ENCODE measurements around the gene TTC17. TPM values are rescaled to one million over a fixed set of nuclear protein-coding genes. Genes with fewer than 3 reads are reported as not detected.

TTC17 gene
- total and polyA plus RNA-seq, 9 of the 15 experiments (the other 6 are each of a cell fraction or from before 2014, with no cell fraction given), result 19.7 to 99.1 (median 53.3) TPM

DNA sequence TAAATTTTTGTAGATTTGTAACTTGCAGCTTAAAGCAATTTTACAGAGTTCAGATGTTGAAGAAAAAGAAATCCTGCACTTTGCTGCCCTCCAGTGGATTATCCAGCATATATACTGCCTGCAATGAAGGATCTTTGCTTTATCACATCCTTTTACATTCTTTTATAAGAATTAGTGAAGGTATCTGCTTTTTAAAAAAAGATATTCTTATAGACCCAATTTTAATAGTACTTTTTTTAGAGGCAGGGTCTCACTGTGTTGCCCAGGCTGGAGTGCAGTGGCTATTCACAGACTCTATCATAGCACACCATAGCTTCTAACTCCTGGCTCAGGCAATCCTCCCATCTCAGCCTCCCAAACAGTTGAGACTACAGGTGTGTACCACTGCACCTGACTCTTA, 60.7 kb downstream of the TTC17 start (continued):
- TF ChIP-seq, protein P1, sequence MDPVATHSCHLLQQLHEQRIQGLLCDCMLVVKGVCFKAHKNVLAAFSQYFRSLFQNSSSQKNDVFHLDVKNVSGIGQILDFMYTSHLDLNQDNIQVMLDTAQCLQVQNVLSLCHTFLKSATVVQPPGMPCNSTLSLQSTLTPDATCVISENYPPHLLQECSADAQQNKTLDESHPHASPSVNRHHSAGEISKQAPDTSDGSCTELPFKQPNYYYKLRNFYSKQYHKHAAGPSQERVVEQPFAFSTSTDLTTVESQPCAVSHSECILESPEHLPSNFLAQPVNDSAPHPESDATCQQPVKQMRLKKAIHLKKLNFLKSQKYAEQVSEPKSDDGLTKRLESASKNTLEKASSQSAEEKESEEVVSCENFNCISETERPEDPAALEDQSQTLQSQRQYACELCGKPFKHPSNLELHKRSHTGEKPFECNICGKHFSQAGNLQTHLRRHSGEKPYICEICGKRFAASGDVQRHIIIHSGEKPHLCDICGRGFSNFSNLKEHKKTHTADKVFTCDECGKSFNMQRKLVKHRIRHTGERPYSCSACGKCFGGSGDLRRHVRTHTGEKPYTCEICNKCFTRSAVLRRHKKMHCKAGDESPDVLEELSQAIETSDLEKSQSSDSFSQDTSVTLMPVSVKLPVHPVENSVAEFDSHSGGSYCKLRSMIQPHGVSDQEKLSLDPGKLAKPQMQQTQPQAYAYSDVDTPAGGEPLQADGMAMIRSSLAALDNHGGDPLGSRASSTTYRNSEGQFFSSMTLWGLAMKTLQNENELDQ (CRISPR knock-in tag; IDR thresholded peaks at IDR 0.05; ENCODE audit: borderline replicate concordance), result no peak
- TF ChIP-seq, protein P2, sequence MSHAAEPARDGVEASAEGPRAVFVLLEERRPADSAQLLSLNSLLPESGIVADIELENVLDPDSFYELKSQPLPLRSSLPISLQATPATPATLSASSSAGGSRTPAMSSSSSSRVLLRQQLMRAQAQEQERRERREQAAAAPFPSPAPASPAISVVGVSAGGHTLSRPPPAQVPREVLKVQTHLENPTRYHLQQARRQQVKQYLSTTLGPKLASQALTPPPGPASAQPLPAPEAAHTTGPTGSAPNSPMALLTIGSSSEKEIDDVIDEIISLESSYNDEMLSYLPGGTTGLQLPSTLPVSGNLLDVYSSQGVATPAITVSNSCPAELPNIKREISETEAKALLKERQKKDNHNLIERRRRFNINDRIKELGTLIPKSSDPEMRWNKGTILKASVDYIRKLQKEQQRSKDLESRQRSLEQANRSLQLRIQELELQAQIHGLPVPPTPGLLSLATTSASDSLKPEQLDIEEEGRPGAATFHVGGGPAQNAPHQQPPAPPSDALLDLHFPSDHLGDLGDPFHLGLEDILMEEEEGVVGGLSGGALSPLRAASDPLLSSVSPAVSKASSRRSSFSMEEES (CRISPR knock-in tag; IDR thresholded peaks at IDR 0.05), result no peak
- TF ChIP-seq RAD21 (CRISPR knock-in tag; conservative IDR thresholded peaks at IDR 0.05 in 1 of 2, IDR thresholded peaks at IDR 0.05 in 1 of 2) (peak; percentile 71 to 75), GABPA (tag; conservative IDR thresholded peaks at IDR 0.05; ENCODE audit: low read depth) (no peak), CBX8 (IDR thresholded peaks at IDR 0.05; ENCODE audit: borderline replicate concordance, extremely low read depth, low read depth, low read length, poor library complexity, severe bottlenecking) (no peak), DMBX1 (CRISPR knock-in tag; IDR thresholded peaks at IDR 0.05; ENCODE audit: borderline replicate concordance) (no peak), ZNF239 (CRISPR knock-in tag; IDR thresholded peaks at IDR 0.05) (no peak), CBX2 (IDR thresholded peaks at IDR 0.05; ENCODE audit: insufficient read depth, low read length, poor library complexity, severe bottlenecking) (no peak), MEF2D (tag; conservative IDR thresholded peaks at IDR 0.05; ENCODE audit: low read depth) (no peak), NUFIP1 (IDR thresholded peaks at IDR 0.05; ENCODE audit: partially characterized antibody) (no peak), BRF1 (IDR thresholded peaks at IDR 0.05; ENCODE audit: borderline replicate concordance, extremely low read depth, insufficient read length) (no peak), FOXA3 (CRISPR knock-in tag; conservative IDR thresholded peaks at IDR 0.05 in 1 of 2, IDR thresholded peaks at IDR 0.05 in 1 of 2) (no peak), SMC3 (conservative IDR thresholded peaks at IDR 0.05; ENCODE audit: insufficient read depth, low read depth, low read length) (peak; percentile 45; the same call in 1 of the 2 replicates), ZFPM2 (CRISPR knock-in tag; IDR thresholded peaks at IDR 0.05) (no peak), RFX1 (IDR thresholded peaks at IDR 0.05) (no peak)
- TF ChIP-seq, protein P3, sequence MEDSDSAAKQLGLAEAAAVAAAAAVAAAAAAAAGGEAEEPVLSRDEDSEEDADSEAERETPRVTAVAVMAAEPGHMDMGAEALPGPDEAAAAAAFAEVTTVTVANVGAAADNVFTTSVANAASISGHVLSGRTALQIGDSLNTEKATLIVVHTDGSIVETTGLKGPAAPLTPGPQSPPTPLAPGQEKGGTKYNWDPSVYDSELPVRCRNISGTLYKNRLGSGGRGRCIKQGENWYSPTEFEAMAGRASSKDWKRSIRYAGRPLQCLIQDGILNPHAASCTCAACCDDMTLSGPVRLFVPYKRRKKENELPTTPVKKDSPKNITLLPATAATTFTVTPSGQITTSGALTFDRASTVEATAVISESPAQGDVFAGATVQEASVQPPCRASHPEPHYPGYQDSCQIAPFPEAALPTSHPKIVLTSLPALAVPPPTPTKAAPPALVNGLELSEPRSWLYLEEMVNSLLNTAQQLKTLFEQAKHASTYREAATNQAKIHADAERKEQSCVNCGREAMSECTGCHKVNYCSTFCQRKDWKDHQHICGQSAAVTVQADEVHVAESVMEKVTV (CRISPR knock-in tag; IDR thresholded peaks at IDR 0.05), result 0 out of 2 replicates have a peak, but pooled peaks have one; percentile 30
- TF ChIP-seq, protein P4, sequence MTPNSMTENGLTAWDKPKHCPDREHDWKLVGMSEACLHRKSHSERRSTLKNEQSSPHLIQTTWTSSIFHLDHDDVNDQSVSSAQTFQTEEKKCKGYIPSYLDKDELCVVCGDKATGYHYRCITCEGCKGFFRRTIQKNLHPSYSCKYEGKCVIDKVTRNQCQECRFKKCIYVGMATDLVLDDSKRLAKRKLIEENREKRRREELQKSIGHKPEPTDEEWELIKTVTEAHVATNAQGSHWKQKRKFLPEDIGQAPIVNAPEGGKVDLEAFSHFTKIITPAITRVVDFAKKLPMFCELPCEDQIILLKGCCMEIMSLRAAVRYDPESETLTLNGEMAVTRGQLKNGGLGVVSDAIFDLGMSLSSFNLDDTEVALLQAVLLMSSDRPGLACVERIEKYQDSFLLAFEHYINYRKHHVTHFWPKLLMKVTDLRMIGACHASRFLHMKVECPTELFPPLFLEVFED (CRISPR knock-in tag; conservative IDR thresholded peaks at IDR 0.05), result no peak
- TF ChIP-seq, protein P5, sequence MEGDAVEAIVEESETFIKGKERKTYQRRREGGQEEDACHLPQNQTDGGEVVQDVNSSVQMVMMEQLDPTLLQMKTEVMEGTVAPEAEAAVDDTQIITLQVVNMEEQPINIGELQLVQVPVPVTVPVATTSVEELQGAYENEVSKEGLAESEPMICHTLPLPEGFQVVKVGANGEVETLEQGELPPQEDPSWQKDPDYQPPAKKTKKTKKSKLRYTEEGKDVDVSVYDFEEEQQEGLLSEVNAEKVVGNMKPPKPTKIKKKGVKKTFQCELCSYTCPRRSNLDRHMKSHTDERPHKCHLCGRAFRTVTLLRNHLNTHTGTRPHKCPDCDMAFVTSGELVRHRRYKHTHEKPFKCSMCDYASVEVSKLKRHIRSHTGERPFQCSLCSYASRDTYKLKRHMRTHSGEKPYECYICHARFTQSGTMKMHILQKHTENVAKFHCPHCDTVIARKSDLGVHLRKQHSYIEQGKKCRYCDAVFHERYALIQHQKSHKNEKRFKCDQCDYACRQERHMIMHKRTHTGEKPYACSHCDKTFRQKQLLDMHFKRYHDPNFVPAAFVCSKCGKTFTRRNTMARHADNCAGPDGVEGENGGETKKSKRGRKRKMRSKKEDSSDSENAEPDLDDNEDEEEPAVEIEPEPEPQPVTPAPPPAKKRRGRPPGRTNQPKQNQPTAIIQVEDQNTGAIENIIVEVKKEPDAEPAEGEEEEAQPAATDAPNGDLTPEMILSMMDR (IDR thresholded peaks at IDR 0.05 in 2 of 3, conservative IDR thresholded peaks at IDR 0.05 in 1 of 3; ENCODE audit: insufficient read depth in 2 of 3, low read depth in 1 of 3, low read length in 3 of 3), result peak; percentile 26 to 70 (median 53); a peak in 5 of 6 replicates

Measured in K562 (cell line).